GM18511 (cell line): Measurements from ENCODE around the gene INPP4B.

Experiments
- ATAC-seq: cut with Tn5 transposase; IDR thresholded peaks from one replicate; pipeline ENCODE4 v1.9.1; 2021; ENCODE audit warnings: mild to moderate bottlenecking, moderate library complexity; ENCODE audit not compliant: unreplicated experiment

INPP4B gene

GRCh38 chr4:142595222-142595871 is 250.8 kb downstream of the INPP4B start:
- no peak for ATAC-seq

- no peak for ATAC-seq
Observed at GRCh38 chr4:142585411-142585810, 260.7 kb downstream of the INPP4B start.

- no peak for ATAC-seq
Observed at GRCh38 chr4:142583708-142584107, 262.4 kb downstream of the INPP4B start.

- no peak for ATAC-seq
Observed at GRCh38 chr4:142582340-142582739, 263.8 kb downstream of the INPP4B start.

- no peak for ATAC-seq
Observed at GRCh38 chr4:142581881-142582280, 264.2 kb downstream of the INPP4B start.

GRCh38 chr4:142579443-142579842 is 266.7 kb downstream of the INPP4B start:
- no peak for ATAC-seq

GRCh38 chr4:142574306-142574705 is 271.8 kb downstream of the INPP4B start:
- ATAC-seq: peak; percentile 77

GRCh38 chr4:142572071-142572470 is 274.0 kb downstream of the INPP4B start:
- ATAC-seq: no peak

- peak; percentile 67 for ATAC-seq
Observed at GRCh38 chr4:142567620-142568451, 278.3 kb downstream of the INPP4B start.

GRCh38 chr4:142567199-142567598 is 278.9 kb downstream of the INPP4B start:
- ATAC-seq: peak; percentile 44

- no peak for ATAC-seq
Observed at GRCh38 chr4:142566777-142567176, 279.3 kb downstream of the INPP4B start.

- ATAC-seq: no peak
Observed at GRCh38 chr4:142566243-142566642, 279.9 kb downstream of the INPP4B start.

GRCh38 chr4:142565771-142566170 is 280.3 kb downstream of the INPP4B start:
- ATAC-seq: no peak

GRCh38 chr4:142563682-142564291 is 282.3 kb downstream of the INPP4B start:
- peak; percentile 38 for ATAC-seq

- no peak for ATAC-seq
Observed at GRCh38 chr4:142559986-142560385, 286.1 kb downstream of the INPP4B start.

- ATAC-seq: no peak
Observed at GRCh38 chr4:142558851-142559250, 287.2 kb downstream of the INPP4B start.

GRCh38 chr4:142557239-142557801 is 288.8 kb downstream of the INPP4B start:
- ATAC-seq: no peak

- no peak for ATAC-seq
Observed at GRCh38 chr4:142556570-142557238, 289.4 kb downstream of the INPP4B start.

- no peak for ATAC-seq
Observed at GRCh38 chr4:142556048-142556447, 290.1 kb downstream of the INPP4B start.

GRCh38 chr4:142554412-142554811 is 291.7 kb downstream of the INPP4B start:
- no peak for ATAC-seq
